Adipocyte (in vitro differentiated cells): Measurements from ENCODE around the gene DAGLB.
"Not testable (repeated sequence)": the region's sequence is repeated elsewhere in the genome, so short reads cannot be mapped to it uniquely, and the experiment has no call there.

ENCODE experiments used
- DNase-seq: peaks from one replicate; pipeline ENCODE4 v3.0.0-alpha.2; 2015; ENCODE audit warnings: low read depth
- H3K27me3 ChIP-seq: replicated peaks from 2 replicates; pipeline ENCODE4 v1.7.0; 2013; ENCODE audit warnings: mild to moderate bottlenecking, low read length, moderate library complexity; ENCODE audit not compliant: control insufficient read depth, insufficient read depth
- H3K36me3 ChIP-seq: 2 replicates; pipeline ENCODE4 v1.7.0; 2013; ENCODE audit warnings: low read length, mild to moderate bottlenecking, moderate library complexity; ENCODE audit not compliant: control insufficient read depth, insufficient read depth, severe bottlenecking
- H3K4me1 ChIP-seq: 2 replicates; pipeline ENCODE4 v1.7.0; 2013; ENCODE audit warnings: mild to moderate bottlenecking, low read length, moderate library complexity; ENCODE audit not compliant: control insufficient read depth, insufficient read depth
- H3K4me3 ChIP-seq: 2 replicates; pipeline ENCODE4 v1.7.0; 2013; ENCODE audit warnings: mild to moderate bottlenecking, low read length, moderate library complexity
- H3K9ac ChIP-seq: 2 replicates; pipeline ENCODE4 v1.7.0; 2013; ENCODE audit warnings: mild to moderate bottlenecking, low read length, moderate library complexity
- H3K9me3 ChIP-seq: 2 replicates; pipeline ENCODE4 v1.7.0; 2013; ENCODE audit warnings: mild to moderate bottlenecking, low read length, moderate library complexity; ENCODE audit not compliant: control insufficient read depth

The DAGLB gene

GRCh38 chr7:6393667-6394056 is 54.1 kb downstream of the DAGLB start:
- H3K27me3 ChIP-seq, result no peaks in the 10 kb centered on the region
- H3K4me3 ChIP-seq, result peak overlapping the region; percentile 65
- no peaks in the 10 kb centered on the region for H3K9me3 ChIP-seq
- H3K36me3 ChIP-seq, result peaks cover 41% of the 10 kb centered on the region
- no peak for DNase-seq
- H3K4me1 ChIP-seq, result peaks cover 38% of the 10 kb centered on the region
- peak overlapping the region; percentile 45 for H3K9ac ChIP-seq

- DNase-seq, result peak; percentile 86
- Histone ChIP-seq H3K27me3 (no peaks in the 10 kb centered on the region), H3K4me3 (peak overlapping the region; percentile 65), H3K36me3 (peaks cover 47% of the 10 kb centered on the region), H3K9me3 (no peaks in the 10 kb centered on the region), H3K9ac (peak overlapping the region; percentile 45), H3K4me1 (peaks cover 35% of the 10 kb centered on the region)
These were observed 54.8 kb downstream of the DAGLB start for GRCh38 chr7:6392712-6393666.

- H3K9ac ChIP-seq, result no peak overlapping the region
- peaks cover 51% of the 10 kb centered on the region for H3K4me1 ChIP-seq
- H3K9me3 ChIP-seq, result no peaks in the 10 kb centered on the region
- no peak for DNase-seq
- no peaks in the 10 kb centered on the region for H3K27me3 ChIP-seq
- H3K36me3 ChIP-seq, result peaks cover 51% of the 10 kb centered on the region
- H3K4me3 ChIP-seq, result no peak overlapping the region
These were observed 58.0 kb downstream of the DAGLB start for GRCh38 chr7:6389728-6390127.

GRCh38 chr7:6387734-6388294 is 59.9 kb downstream of the DAGLB start:
- no peak for DNase-seq
- H3K4me1 ChIP-seq, result peaks cover 51% of the 10 kb centered on the region
- peaks cover 44% of the 10 kb centered on the region for H3K36me3 ChIP-seq
- no peaks in the 10 kb centered on the region for H3K27me3 ChIP-seq
- no peaks in the 10 kb centered on the region for H3K9me3 ChIP-seq
- no peak overlapping the region for H3K9ac ChIP-seq
- no peak overlapping the region for H3K4me3 ChIP-seq

GRCh38 chr7:6386779-6387178 is 61.0 kb downstream of the DAGLB start:
- Histone ChIP-seq H3K9me3 (no peaks in the 10 kb centered on the region), H3K4me1 (peaks cover 55% of the 10 kb centered on the region), H3K27me3 (no peaks in the 10 kb centered on the region), H3K4me3 (no peak overlapping the region), H3K9ac (no peak overlapping the region), H3K36me3 (peaks cover 34% of the 10 kb centered on the region)
- no peak for DNase-seq

- H3K4me3 ChIP-seq, result peak overlapping the region; percentile 16
- no peak for DNase-seq
- H3K27me3 ChIP-seq, result no peaks in the 10 kb centered on the region
- H3K9ac ChIP-seq, result peak overlapping the region; percentile 1
- peaks cover 31% of the 10 kb centered on the region for H3K36me3 ChIP-seq
- no peaks in the 10 kb centered on the region for H3K9me3 ChIP-seq
- H3K4me1 ChIP-seq, result peaks cover 60% of the 10 kb centered on the region
These were observed 61.7 kb downstream of the DAGLB start for GRCh38 chr7:6385909-6386560.

- DNase-seq, result peak; percentile 96
- Histone ChIP-seq H3K4me1 (peaks cover 64% of the 10 kb centered on the region), H3K4me3 (peak overlapping the region; percentile 65), H3K9me3 (no peaks in the 10 kb centered on the region), H3K9ac (peak overlapping the region; percentile 1), H3K36me3 (peaks cover 24% of the 10 kb centered on the region), H3K27me3 (no peaks in the 10 kb centered on the region)
These were observed 62.5 kb downstream of the DAGLB start for GRCh38 chr7:6385110-6385781.

GRCh38 chr7:6384327-6384726 is 63.4 kb downstream of the DAGLB start:
- H3K36me3 ChIP-seq, result peaks cover 20% of the 10 kb centered on the region
- DNase-seq, result no peak
- no peak overlapping the region for H3K9ac ChIP-seq
- H3K27me3 ChIP-seq, result no peaks in the 10 kb centered on the region
- H3K9me3 ChIP-seq, result no peaks in the 10 kb centered on the region
- H3K4me3 ChIP-seq, result no peak overlapping the region
- peaks cover 69% of the 10 kb centered on the region for H3K4me1 ChIP-seq

- Histone ChIP-seq H3K9ac (no peak overlapping the region), H3K27me3 (no peaks in the 10 kb centered on the region), H3K36me3 (peaks cover 6% of the 10 kb centered on the region), H3K9me3 (no peaks in the 10 kb centered on the region), H3K4me1 (peaks cover 67% of the 10 kb centered on the region), H3K4me3 (peak overlapping the region; percentile 36)
- no peak for DNase-seq
These were observed 64.9 kb downstream of the DAGLB start for GRCh38 chr7:6382817-6383216.

- H3K4me3 ChIP-seq, H3K27me3 ChIP-seq, H3K36me3 ChIP-seq, DNase-seq, H3K9me3 ChIP-seq, H3K9ac ChIP-seq: not testable (repeated sequence)
- peaks cover 74% of the 10 kb centered on the region for H3K4me1 ChIP-seq
These were observed 65.9 kb downstream of the DAGLB start for GRCh38 chr7:6381846-6382245.
